IPS DF 19.7 (cell line): ENCODE results near the gene PCLO.
"Not testable (repeated sequence)": the region's sequence is repeated elsewhere in the genome, so short reads cannot be mapped to it uniquely, and the experiment has no call there.

Source experiments
- DNase-seq: peaks from one replicate; pipeline ENCODE4 v3.0.0-alpha.2; 2013; ENCODE audit warnings: low read depth, low spot score

The PCLO gene

GRCh38 chr7:82736633-82737032, 426.1 kb downstream of the PCLO start:
- no peak for DNase-seq

- DNase-seq: no peak
Measured at GRCh38 chr7:82732677-82733076, 430.0 kb downstream of the PCLO start.

- DNase-seq: no peak
Measured at GRCh38 chr7:82729172-82730030, 433.3 kb downstream of the PCLO start.

GRCh38 chr7:82726038-82726800, 436.5 kb downstream of the PCLO start:
- no peak for DNase-seq

- DNase-seq: no peak
Measured at GRCh38 chr7:82723411-82723810, 439.3 kb downstream of the PCLO start.

GRCh38 chr7:82722946-82723345, 439.7 kb downstream of the PCLO start:
- DNase-seq: no peak

GRCh38 chr7:82715344-82715743, 447.3 kb downstream of the PCLO start:
- DNase-seq: no peak

- no peak for DNase-seq
Measured at GRCh38 chr7:82714883-82715282, 447.8 kb downstream of the PCLO start.

GRCh38 chr7:82713506-82713905, 449.2 kb downstream of the PCLO start:
- DNase-seq: no peak

GRCh38 chr7:82706344-82706743, 456.3 kb downstream of the PCLO start:
- DNase-seq: not testable (repeated sequence)

GRCh38 chr7:82705517-82706260, 457.0 kb downstream of the PCLO start:
- no peak for DNase-seq

GRCh38 chr7:82704121-82704520, 458.6 kb downstream of the PCLO start:
- DNase-seq: no peak
